H4 (cell line): ENCODE measurements around the gene ZBTB4. TPM values are rescaled to one million over a fixed set of nuclear protein-coding genes. Genes with fewer than 3 reads are reported as not detected.

Experiments
- DNase-seq: peaks from one replicate; pipeline ENCODE4 v3.0.0-alpha.2; 2015; ENCODE audit warnings: low spot score
- total RNA-seq: library from RNA; depleted of rRNA; stranded (reverse); fragments of >200 nt; shearing (Covaris generic); gene quantifications from 2 replicates; pipeline ENCODE4 v1.2.3, GENCODE V29; 2014; rRNA removed

Gene ZBTB4, protein sequence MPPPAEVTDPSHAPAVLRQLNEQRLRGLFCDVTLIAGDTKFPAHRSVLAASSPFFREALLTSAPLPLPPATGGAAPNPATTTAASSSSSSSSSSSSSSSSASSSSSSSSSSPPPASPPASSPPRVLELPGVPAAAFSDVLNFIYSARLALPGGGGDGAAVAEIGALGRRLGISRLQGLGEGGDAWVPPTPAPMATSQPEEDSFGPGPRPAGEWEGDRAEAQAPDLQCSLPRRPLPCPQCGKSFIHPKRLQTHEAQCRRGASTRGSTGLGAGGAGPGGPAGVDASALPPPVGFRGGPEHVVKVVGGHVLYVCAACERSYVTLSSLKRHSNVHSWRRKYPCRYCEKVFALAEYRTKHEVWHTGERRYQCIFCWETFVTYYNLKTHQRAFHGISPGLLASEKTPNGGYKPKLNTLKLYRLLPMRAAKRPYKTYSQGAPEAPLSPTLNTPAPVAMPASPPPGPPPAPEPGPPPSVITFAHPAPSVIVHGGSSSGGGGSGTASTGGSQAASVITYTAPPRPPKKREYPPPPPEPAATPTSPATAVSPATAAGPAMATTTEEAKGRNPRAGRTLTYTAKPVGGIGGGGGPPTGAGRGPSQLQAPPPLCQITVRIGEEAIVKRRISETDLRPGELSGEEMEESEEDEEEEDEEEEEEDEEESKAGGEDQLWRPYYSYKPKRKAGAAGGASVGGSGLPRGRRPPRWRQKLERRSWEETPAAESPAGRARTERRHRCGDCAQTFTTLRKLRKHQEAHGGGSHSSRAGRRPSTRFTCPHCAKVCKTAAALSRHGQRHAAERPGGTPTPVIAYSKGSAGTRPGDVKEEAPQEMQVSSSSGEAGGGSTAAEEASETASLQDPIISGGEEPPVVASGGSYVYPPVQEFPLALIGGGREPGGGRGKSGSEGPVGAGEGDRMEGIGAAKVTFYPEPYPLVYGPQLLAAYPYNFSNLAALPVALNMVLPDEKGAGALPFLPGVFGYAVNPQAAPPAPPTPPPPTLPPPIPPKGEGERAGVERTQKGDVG
- 4.5 and 7.5 TPM in 2 replicates for total RNA-seq

GRCh38 chr17:7479213-7480088 is at the start of gene ZBTB4:
TSS of gene ZBTB4 (minus strand) at chr17:7479631. CDS start at chr17:7466801, 12,830 bp downstream.
- DNase-seq, result no peak

- DNase-seq, result no peak
Observed at GRCh38 chr17:7528842-7529241, 49.4 kb upstream of the ZBTB4 start.

- DNase-seq, result no peak
Observed at GRCh38 chr17:7523033-7523432, 43.6 kb upstream of the ZBTB4 start.

GRCh38 chr17:7515911-7516610 is 36.6 kb upstream of the ZBTB4 start:
- no peak for DNase-seq

- DNase-seq, result no peak
Observed at GRCh38 chr17:7513850-7514419, 34.5 kb upstream of the ZBTB4 start.

GRCh38 chr17:7512824-7513540 is 33.6 kb upstream of the ZBTB4 start:
- no peak for DNase-seq

GRCh38 chr17:7512105-7512504 is 32.7 kb upstream of the ZBTB4 start:
- no peak for DNase-seq

DNA sequence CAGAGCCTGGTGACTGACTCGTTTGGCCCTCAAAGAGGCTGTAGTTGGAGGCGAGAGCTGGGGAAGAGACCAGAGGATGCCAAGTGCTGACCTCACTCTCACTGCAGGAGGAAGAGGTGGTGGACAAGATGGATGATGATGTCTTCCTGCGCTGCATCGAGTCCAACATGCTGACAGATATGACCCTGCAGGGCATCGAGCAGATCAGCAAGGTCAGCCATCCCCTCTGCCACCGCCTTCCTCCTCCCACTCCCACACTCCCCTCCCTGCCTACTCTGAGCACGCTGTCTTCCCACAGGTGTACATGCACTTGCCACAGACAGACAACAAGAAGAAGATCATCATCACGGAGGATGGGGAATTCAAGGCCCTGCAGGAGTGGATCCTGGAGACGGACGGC is 31.7 kb upstream of the ZBTB4 start:
- no peak for DNase-seq

- no peak for DNase-seq
Observed at GRCh38 chr17:7509937-7510336, 30.5 kb upstream of the ZBTB4 start.

DNA sequence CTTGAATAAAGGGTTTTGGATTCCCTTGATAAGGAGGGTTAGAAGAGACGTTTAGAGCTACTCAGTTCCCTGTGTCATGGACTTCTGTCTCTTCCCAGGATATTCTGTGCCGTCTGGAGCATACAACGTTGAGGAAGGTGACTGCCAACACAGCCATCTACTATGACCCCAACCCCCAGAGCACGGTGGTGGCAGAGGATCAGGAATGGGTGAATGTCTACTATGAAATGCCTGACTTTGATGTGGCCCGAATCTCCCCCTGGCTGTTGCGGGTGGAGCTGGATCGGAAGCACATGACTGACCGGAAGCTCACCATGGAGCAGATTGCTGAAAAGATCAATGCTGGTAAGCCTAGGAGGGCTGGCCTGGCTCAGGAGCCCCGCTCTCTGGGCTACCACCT is 29.4 kb upstream of the ZBTB4 start:
- DNase-seq, result no peak

DNA sequence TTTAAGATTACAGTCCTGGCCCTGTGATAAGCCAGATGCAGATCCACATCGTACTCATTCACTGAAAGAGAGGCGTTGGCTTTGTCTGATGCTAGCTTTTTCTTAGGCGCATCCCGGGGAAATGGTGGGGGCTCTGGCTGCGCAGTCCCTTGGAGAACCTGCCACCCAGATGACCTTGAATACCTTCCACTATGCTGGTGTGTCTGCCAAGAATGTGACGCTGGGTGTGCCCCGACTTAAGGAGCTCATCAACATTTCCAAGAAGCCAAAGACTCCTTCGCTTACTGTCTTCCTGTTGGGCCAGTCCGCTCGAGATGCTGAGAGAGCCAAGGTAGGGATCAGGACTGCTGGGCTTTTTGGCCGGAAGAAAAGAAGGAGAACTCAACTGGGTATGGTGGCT is 28.7 kb upstream of the ZBTB4 start:
- no peak for DNase-seq

GRCh38 chr17:7503521-7503920 is 24.1 kb upstream of the ZBTB4 start:
- DNase-seq, result no peak

GRCh38 chr17:7502987-7503386 is 23.6 kb upstream of the ZBTB4 start:
- no peak for DNase-seq

- DNase-seq, result no peak
Observed at GRCh38 chr17:7502171-7502847, 22.9 kb upstream of the ZBTB4 start.

GRCh38 chr17:7501729-7502128 is 22.3 kb upstream of the ZBTB4 start:
- DNase-seq, result no peak

- DNase-seq, result no peak
Observed at GRCh38 chr17:7499161-7499560, 19.7 kb upstream of the ZBTB4 start.

GRCh38 chr17:7497636-7498035 is 18.2 kb upstream of the ZBTB4 start:
- DNase-seq, result no peak

GRCh38 chr17:7497228-7497627 is 17.8 kb upstream of the ZBTB4 start:
- no peak for DNase-seq

DNA sequence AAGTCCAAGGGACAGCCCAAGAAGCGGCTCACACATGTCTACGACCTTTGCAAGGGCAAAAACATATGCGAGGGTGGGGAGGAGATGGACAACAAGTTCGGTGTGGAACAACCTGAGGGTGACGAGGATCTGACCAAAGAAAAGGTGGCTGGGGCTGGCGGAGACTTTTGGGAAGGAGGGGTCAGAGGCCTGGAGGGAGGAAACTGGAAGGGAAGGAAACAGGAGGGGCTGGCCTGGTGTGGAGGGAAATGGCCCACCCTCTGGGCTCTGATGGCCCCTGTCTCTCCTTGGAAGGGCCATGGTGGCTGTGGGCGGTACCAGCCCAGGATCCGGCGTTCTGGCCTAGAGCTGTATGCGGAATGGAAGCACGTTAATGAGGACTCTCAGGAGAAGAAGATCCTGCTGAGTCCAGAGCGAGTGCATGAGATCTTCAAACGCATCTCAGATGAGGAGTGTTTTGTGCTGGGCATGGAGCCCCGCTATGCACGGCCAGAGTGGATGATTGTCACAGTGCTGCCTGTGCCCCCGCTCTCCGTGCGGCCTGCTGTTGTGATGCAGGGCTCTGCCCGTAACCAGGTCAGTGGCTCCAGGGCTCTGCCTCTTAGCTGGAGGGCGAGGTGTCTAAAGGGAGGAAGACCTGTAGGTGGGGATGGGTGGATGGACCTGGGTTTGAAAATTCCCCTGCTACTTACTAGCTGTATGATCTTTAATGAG is 17.2 kb upstream of the ZBTB4 start:
- no peak for DNase-seq
